ENCODE data around the gene ZNF761.
"Not testable (repeated sequence)": the region's sequence is repeated elsewhere in the genome, so short reads cannot be mapped to it uniquely, and the experiment has no call there.

GRCh38 chr19:53420520-53421315 is 11.1 kb upstream of the ZNF761 start:
- not testable (repeated sequence) for TF ChIP-seq POLR2AphosphoS2 (IDR thresholded peaks at IDR 0.05; ENCODE audit: low read depth, low read length); ELF1 (CRISPR knock-in tag; IDR thresholded peaks at IDR 0.05); KLF6 (CRISPR knock-in tag; IDR thresholded peaks at IDR 0.05); POLR2A (IDR thresholded peaks at IDR 0.05; ENCODE audit: insufficient read depth in 1 of 2, low read depth in 2 of 2, low read length in 2 of 2); DR1 (CRISPR knock-in tag; IDR thresholded peaks at IDR 0.05); EP300 (IDR thresholded peaks at IDR 0.05; ENCODE audit: low read depth in 2 of 2, low read length in 2 of 2); EP300 (CRISPR knock-in tag; IDR thresholded peaks at IDR 0.05; ENCODE audit: borderline replicate concordance); ZNF430 (CRISPR knock-in tag; IDR thresholded peaks at IDR 0.05); MAFF (IDR thresholded peaks at IDR 0.05; ENCODE audit: low read depth, low read length); FOXM1 (CRISPR knock-in tag; IDR thresholded peaks at IDR 0.05); NFYB (CRISPR knock-in tag; IDR thresholded peaks at IDR 0.05)

Measured in HepG2 (cell line).